ENCODE data around the gene RAB15.

- no peak for TF ChIP-seq CTCF (IDR thresholded peaks at IDR 0.05)
- no peak for TF ChIP-seq POLR2A (IDR thresholded peaks at IDR 0.05)
Observed at GRCh38 chr14:65011538-65011937, 39.4 kb upstream of the RAB15 start.
